ENCODE measurements around the gene NSL1. TPM values are rescaled to one million over a fixed set of nuclear protein-coding genes. Genes with fewer than 3 reads are reported as not detected.
"Not testable (repeated sequence)": the region's sequence is repeated elsewhere in the genome, so short reads cannot be mapped to it uniquely, and the experiment has no call there.

The NSL1 gene
- polyA plus RNA-seq, 1 donor (not counting 4 experiments of a cell fraction or from before 2014, with no cell fraction given), result 25.5 TPM

DNA sequence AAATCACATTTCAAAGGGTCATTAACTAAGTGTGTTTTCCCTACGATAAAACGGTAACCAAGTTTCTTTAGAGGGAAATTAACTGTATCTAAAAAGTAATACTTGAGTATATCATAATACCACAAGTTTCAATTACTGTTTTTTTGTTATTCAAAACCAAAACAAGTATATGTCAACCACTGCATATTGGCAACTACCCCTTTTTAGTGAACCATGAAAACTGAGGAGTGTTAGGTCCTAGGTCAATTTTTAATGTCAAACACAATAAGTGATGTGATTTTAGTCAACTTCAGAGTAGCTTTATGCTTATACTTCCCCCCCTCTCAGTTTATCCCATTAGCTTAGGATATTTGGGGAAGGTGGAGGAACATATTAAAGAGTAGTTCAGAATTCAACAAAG is 10.4 kb downstream of the NSL1 start:
- no peak for DNase-seq (ENCODE audit: low read depth, low spot score)
- no peaks in the 10 kb centered on the region for H3K4me1 ChIP-seq (ENCODE audit: control insufficient read depth, extremely low read depth, insufficient read depth, low read length)
- H3K4me2 ChIP-seq (ENCODE audit: control insufficient read depth, extremely low read depth, insufficient read depth, low read depth, low read length), result no peak overlapping the region
- no peak for FAIRE-seq
- no peaks in the 10 kb centered on the region for H3K27me3 ChIP-seq (ENCODE audit: control insufficient read depth, extremely low read depth, insufficient read depth, low read length)
- dilution Hi-C loops (cut with MboI; ENCODE audit: extremely low pct_ligation_motif_present, low sequenced_read_pairs), result loop anchor here (10.0 kb wide), 1 partner anchor 136 kb away; no protein-coding TSS in a partner anchor
- H3K9me1 ChIP-seq (ENCODE audit: control insufficient read depth, extremely low read depth, insufficient read depth, low read length), result no peaks in the 10 kb centered on the region
- H3K27ac ChIP-seq (ENCODE audit: control insufficient read depth, insufficient read depth, low read length), result no peak overlapping the region
- no peak for TF ChIP-seq CTCF (optimal IDR thresholded peaks at IDR 0.05 in 1 of 3, IDR thresholded peaks at IDR 0.05 in 1 of 3, conservative IDR thresholded peaks at IDR 0.05 in 1 of 3; ENCODE audit: extremely low read depth in 1 of 3, insufficient read depth in 2 of 3, low read length in 3 of 3)
- no peak for TF ChIP-seq EZH2 (IDR thresholded peaks at IDR 0.05; ENCODE audit: low read length)
- no peak overlapping the region for H3K4me3 ChIP-seq (ENCODE audit: control insufficient read depth in 2 of 3, extremely low read depth in 1 of 3, insufficient read depth in 2 of 3, low read depth in 1 of 3, low read length in 3 of 3)
- no peaks in the 10 kb centered on the region for H4K20me1 ChIP-seq (ENCODE audit: control insufficient read depth, extremely low read depth, insufficient read depth, low read length)
- peaks cover 0 to 4% of the 10 kb centered on the region in 2 experiments for H3K36me3 ChIP-seq (ENCODE audit: control insufficient read depth in 2 of 2, extremely low read depth in 1 of 2, insufficient read depth in 2 of 2, low read length in 2 of 2)
- no peak overlapping the region for H3K9ac ChIP-seq (ENCODE audit: control insufficient read depth, extremely low read depth, insufficient read depth, low read length)
- no peaks in the 10 kb centered on the region for H3K9me3 ChIP-seq (ENCODE audit: control insufficient read depth, low read depth, low read length)
- no peaks in the 10 kb centered on the region for H3K79me2 ChIP-seq (ENCODE audit: control insufficient read depth, insufficient read depth, low read length)
- H2AFZ ChIP-seq (ENCODE audit: control insufficient read depth, low read length), result no peak overlapping the region

GRCh38 chr1:212780759-212781158 is 10.8 kb downstream of the NSL1 start:
- Histone ChIP-seq H2AFZ (ENCODE audit: control insufficient read depth, low read length) (no peak overlapping the region), H4K20me1 (ENCODE audit: control insufficient read depth, extremely low read depth, insufficient read depth, low read length) (no peaks in the 10 kb centered on the region), H3K9me1 (ENCODE audit: control insufficient read depth, extremely low read depth, insufficient read depth, low read length) (no peaks in the 10 kb centered on the region), H3K9me3 (ENCODE audit: control insufficient read depth, low read depth, low read length) (no peaks in the 10 kb centered on the region), H3K27ac (ENCODE audit: control insufficient read depth, insufficient read depth, low read length) (no peak overlapping the region), H3K36me3 (ENCODE audit: control insufficient read depth in 2 of 2, extremely low read depth in 1 of 2, insufficient read depth in 2 of 2, low read length in 2 of 2) (peaks cover 0 to 4% of the 10 kb centered on the region in 2 experiments), H3K4me3 (ENCODE audit: control insufficient read depth in 2 of 3, extremely low read depth in 1 of 3, insufficient read depth in 2 of 3, low read depth in 1 of 3, low read length in 3 of 3) (no peak overlapping the region), H3K9ac (ENCODE audit: control insufficient read depth, extremely low read depth, insufficient read depth, low read length) (no peak overlapping the region), H3K79me2 (ENCODE audit: control insufficient read depth, insufficient read depth, low read length) (no peaks in the 10 kb centered on the region), H3K4me2 (ENCODE audit: control insufficient read depth, extremely low read depth, insufficient read depth, low read depth, low read length) (no peak overlapping the region), H3K4me1 (ENCODE audit: control insufficient read depth, extremely low read depth, insufficient read depth, low read length) (no peaks in the 10 kb centered on the region), H3K27me3 (ENCODE audit: control insufficient read depth, extremely low read depth, insufficient read depth, low read length) (no peaks in the 10 kb centered on the region)
- no peak for TF ChIP-seq EZH2 (IDR thresholded peaks at IDR 0.05; ENCODE audit: low read length)
- DNase-seq (ENCODE audit: low read depth, low spot score) (no peak), FAIRE-seq (no peak)
- dilution Hi-C loops (cut with MboI; ENCODE audit: extremely low pct_ligation_motif_present, low sequenced_read_pairs), result loop anchor here (10.0 kb wide), 1 partner anchor 136 kb away; no protein-coding TSS in a partner anchor

DNA sequence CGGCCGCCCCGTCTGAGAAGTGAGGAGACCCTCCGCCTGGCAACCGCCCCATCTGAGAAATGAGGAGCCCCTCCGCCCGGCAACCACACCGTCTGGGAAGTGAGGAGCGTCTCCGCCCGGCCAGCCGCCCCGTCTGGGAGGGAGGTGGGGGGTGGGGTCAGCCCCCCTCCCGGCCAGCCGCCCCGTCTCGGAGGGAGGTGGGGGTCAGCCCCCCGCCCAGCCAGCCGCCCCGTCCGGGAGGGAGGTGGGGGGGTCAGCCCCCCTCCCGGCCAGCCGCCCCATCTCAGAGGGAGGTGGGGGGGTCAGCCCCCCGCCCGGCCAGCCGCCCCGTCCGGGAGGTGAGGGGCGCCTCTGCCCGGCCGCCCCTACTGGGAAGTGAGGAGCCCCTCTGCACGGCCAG is 12.5 kb downstream of the NSL1 start:
- H3K4me2 ChIP-seq (ENCODE audit: control insufficient read depth, extremely low read depth, insufficient read depth, low read depth, low read length); DNase-seq (ENCODE audit: low read depth, low spot score); H3K9me1 ChIP-seq (ENCODE audit: control insufficient read depth, extremely low read depth, insufficient read depth, low read length); H3K4me1 ChIP-seq (ENCODE audit: control insufficient read depth, extremely low read depth, insufficient read depth, low read length); H3K79me2 ChIP-seq (ENCODE audit: control insufficient read depth, insufficient read depth, low read length); H3K27ac ChIP-seq (ENCODE audit: control insufficient read depth, insufficient read depth, low read length); H3K27me3 ChIP-seq (ENCODE audit: control insufficient read depth, extremely low read depth, insufficient read depth, low read length); H3K9me3 ChIP-seq (ENCODE audit: control insufficient read depth, low read depth, low read length); H3K4me3 ChIP-seq (ENCODE audit: control insufficient read depth in 2 of 3, extremely low read depth in 1 of 3, insufficient read depth in 2 of 3, low read depth in 1 of 3, low read length in 3 of 3); H4K20me1 ChIP-seq (ENCODE audit: control insufficient read depth, extremely low read depth, insufficient read depth, low read length); H3K36me3 ChIP-seq (ENCODE audit: control insufficient read depth in 2 of 2, extremely low read depth in 1 of 2, insufficient read depth in 2 of 2, low read length in 2 of 2); H3K9ac ChIP-seq (ENCODE audit: control insufficient read depth, extremely low read depth, insufficient read depth, low read length); FAIRE-seq; H2AFZ ChIP-seq (ENCODE audit: control insufficient read depth, low read length); dilution Hi-C loops (cut with MboI; ENCODE audit: extremely low pct_ligation_motif_present, low sequenced_read_pairs): not testable (repeated sequence)

Data from keratinocyte (primary cell).